ENCODE results near the gene RGS3. TPM values are rescaled to one million over a fixed set of nuclear protein-coding genes. Genes with fewer than 3 reads are reported as not detected.
"Not testable (repeated sequence)": the region's sequence is repeated elsewhere in the genome, so short reads cannot be mapped to it uniquely, and the experiment has no call there.

Gene RGS3
- total and polyA plus RNA-seq, 5 donors: 107 to 184 (median 163) TPM

GRCh38 chr9:113488490-113488889 is 25.0 kb downstream of the RGS3 start:
- Histone ChIP-seq H3K4me1 (ENCODE audit: control insufficient read depth, insufficient read depth, low read length) (peaks cover 22% of the 10 kb centered on the region), H3K27ac (ENCODE audit: low read length) (peak overlapping the region; percentile 95), H3K9me3 (ENCODE audit: control insufficient read depth, low read length) (no peaks in the 10 kb centered on the region), H3K4me3 (ENCODE audit: low read length) (no peak overlapping the region), H3K27me3 (ENCODE audit: control insufficient read depth, insufficient read depth) (no peaks in the 10 kb centered on the region)
- peak in 2 of 3 donors; percentile 59 to 63 for DNase-seq
- intact Hi-C loops (cut with DNase I): no loop called here
- ATAC-seq: peak; percentile 28 to 53
- WGBS: 67% methylated on average over 12 of the region's 12 CpGs

DNA sequence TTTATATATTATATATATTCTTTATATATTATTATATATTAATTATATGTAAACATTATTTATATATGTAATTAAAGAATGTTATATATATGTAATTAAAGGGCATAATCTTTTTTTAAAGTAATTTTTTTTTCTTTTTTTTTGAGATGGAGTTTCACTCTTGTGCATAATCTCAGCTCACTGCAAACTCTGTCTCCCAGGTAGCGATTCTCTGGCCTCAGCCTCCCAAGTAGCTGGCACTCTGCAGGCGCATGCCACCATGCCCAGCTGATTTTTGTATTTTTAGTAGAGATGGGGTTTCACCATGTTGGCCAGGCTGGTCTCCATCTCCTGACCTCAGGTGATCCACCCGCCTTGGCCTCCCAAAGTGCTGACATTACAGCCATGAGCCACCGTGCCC is 27.6 kb downstream of the RGS3 start:
- DNase-seq: not testable (repeated sequence)
- H3K4me1 ChIP-seq (ENCODE audit: control insufficient read depth, insufficient read depth, low read length): peaks cover 12% of the 10 kb centered on the region

DNA sequence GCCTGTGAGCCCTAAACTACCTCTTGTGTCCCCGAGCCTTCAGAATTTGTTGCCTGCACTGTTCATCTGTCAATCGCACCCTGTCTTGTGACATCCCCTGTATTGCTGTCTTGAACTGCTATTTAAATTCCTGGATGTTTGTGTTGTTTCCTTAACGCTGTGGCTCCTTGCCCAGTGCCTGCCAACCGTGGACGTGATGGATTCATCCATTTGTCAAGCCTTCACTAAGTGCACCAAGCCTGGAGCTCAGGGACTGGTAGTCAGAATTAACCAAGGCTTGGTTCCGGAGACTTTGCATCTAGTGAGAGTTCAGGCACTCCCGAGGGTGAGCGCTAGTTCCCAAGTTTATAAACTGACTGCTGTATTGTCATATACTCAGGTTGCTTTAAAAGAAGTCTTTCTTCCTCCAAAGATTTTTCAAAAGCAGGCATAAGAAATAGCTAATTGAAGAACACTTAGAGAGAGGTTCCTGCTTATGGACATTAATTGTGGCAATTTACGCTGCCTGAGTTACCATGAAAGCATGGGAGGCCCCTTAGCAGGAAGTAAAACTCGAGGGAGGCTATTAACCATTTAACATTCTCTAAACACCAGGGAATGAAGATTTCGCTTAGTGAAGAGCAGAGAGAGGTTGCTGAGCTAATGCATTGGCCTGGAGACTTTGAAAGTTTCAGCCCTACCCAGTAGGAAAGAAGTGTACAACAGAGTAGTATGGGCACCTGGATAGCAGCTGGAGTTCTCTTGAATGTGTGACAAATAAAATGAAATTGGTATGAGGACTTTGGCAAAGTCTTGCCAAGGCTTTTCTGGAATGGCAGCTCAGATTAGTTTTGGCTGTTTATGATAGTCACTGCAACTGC is 29.0 kb downstream of the RGS3 start:
- 31% methylated on average over 11 of the region's 11 CpGs for WGBS
- Histone ChIP-seq H3K4me3 (ENCODE audit: low read length) (no peak overlapping the region), H3K9me3 (ENCODE audit: control insufficient read depth, low read length) (no peaks in the 10 kb centered on the region), H3K4me1 (ENCODE audit: control insufficient read depth, insufficient read depth, low read length) (peaks cover 10% of the 10 kb centered on the region), H3K27ac (ENCODE audit: low read length) (peak overlapping the region; percentile 84), H3K27me3 (ENCODE audit: control insufficient read depth, insufficient read depth) (no peaks in the 10 kb centered on the region)
- ATAC-seq: peak; percentile 59 to 61
- intact Hi-C loops (cut with DNase I): no loop called here
- peak; percentile 54 to 77 (median 71) for DNase-seq

More for the DNA sequence above, 27.6 kb downstream of the RGS3 start:
- intact Hi-C loops (cut with DNase I); ATAC-seq; H3K27me3 ChIP-seq (ENCODE audit: control insufficient read depth, insufficient read depth); H3K9me3 ChIP-seq (ENCODE audit: control insufficient read depth, low read length); H3K4me3 ChIP-seq (ENCODE audit: low read length): not testable (repeated sequence)
- H3K27ac ChIP-seq (ENCODE audit: low read length): peak overlapping the region; percentile 30
- 85% methylated on average over 4 of the region's 4 CpGs for WGBS

DNA sequence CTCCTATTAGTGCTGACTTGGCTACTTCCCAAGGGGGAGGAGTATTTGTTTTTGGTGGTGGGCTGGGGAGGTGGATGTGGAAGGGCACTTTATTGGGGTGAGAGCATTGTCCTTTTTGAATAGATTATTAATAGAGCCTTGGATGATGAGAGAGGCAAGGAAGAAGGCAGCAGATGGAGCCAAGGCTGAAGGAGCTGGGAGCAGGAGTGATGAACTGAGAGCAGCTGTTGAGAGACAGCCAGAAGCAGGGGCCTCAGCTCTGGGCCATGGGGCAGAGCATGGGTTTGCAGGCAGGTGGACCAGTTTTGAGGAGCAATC is 29.6 kb downstream of the RGS3 start:
- DNase-seq: no peak
- Histone ChIP-seq H3K27me3 (ENCODE audit: control insufficient read depth, insufficient read depth) (no peaks in the 10 kb centered on the region), H3K4me1 (ENCODE audit: control insufficient read depth, insufficient read depth, low read length) (peaks cover 10% of the 10 kb centered on the region), H3K4me3 (ENCODE audit: low read length) (no peak overlapping the region), H3K9me3 (ENCODE audit: control insufficient read depth, low read length) (no peaks in the 10 kb centered on the region), H3K27ac (ENCODE audit: low read length) (peak overlapping the region; percentile 84)
- intact Hi-C loops (cut with DNase I): no loop called here
- ATAC-seq: peak in 1 of 2 donors; percentile 25

- H3K4me1 ChIP-seq (ENCODE audit: control insufficient read depth, insufficient read depth, low read length): peaks cover 6% of the 10 kb centered on the region
- WGBS: 92% methylated on average over 3 of the region's 3 CpGs
- no peak overlapping the region for H3K4me3 ChIP-seq (ENCODE audit: low read length)
- ATAC-seq (no peak), DNase-seq (no peak)
- no peaks in the 10 kb centered on the region for H3K9me3 ChIP-seq (ENCODE audit: control insufficient read depth, low read length)
- H3K27me3 ChIP-seq (ENCODE audit: control insufficient read depth, insufficient read depth): no peaks in the 10 kb centered on the region
- no peak overlapping the region for H3K27ac ChIP-seq (ENCODE audit: low read length)
- intact Hi-C loops (cut with DNase I): no loop called here
Measured at GRCh38 chr9:113495526-113495925, 32.0 kb downstream of the RGS3 start.

GRCh38 chr9:113497051-113497450 is 33.5 kb downstream of the RGS3 start:
- intact Hi-C loops (cut with DNase I): no loop called here
- no peaks in the 10 kb centered on the region for H3K27me3 ChIP-seq (ENCODE audit: control insufficient read depth, insufficient read depth)
- H3K27ac ChIP-seq (ENCODE audit: low read length): no peak overlapping the region
- WGBS: 97% methylated on average over 9 of the region's 9 CpGs
- H3K4me1 ChIP-seq (ENCODE audit: control insufficient read depth, insufficient read depth, low read length): peaks cover 6% of the 10 kb centered on the region
- ATAC-seq (no peak), DNase-seq (no peak)
- H3K9me3 ChIP-seq (ENCODE audit: control insufficient read depth, low read length): no peaks in the 10 kb centered on the region
- no peak overlapping the region for H3K4me3 ChIP-seq (ENCODE audit: low read length)

DNA sequence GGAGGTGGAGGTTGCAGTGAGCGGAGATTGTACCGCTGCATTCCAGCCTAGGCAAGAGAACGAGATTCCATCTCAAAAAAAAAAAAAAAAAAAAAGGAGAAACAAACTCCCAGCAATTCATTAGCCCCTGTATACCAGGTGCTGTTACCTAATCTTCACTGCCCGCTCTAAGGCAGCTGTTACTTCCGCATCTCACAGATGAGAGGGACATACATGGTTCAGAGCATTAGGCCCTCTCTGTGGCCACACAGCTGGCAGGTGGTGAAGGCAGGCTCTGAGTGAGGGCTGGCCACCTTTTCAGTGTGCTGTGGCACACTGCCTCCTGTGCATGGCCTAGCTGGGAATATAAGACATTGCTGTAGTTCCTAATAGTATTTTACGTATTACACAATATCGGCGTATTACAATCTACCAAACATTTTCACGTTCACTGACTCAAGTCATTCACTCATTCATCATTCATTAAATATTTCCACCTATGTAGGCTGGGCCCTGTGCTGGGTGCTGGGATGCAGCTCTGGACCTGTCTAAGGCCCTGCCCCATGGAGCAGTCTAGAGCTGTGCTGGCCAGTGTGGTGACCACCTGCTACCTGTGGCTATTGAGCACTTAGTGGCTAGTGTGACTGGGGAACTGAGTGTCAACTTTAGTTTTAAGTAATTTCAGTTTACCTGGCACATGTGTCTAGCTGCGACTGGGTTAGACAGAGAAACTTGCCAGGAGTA is 35.8 kb downstream of the RGS3 start:
- ATAC-seq (no peak), DNase-seq (no peak)
- intact Hi-C loops (cut with DNase I): no loop called here
- H3K9me3 ChIP-seq (ENCODE audit: control insufficient read depth, low read length): no peaks in the 10 kb centered on the region
- no peak overlapping the region for H3K4me3 ChIP-seq (ENCODE audit: low read length)
- no peaks in the 10 kb centered on the region for H3K27me3 ChIP-seq (ENCODE audit: control insufficient read depth, insufficient read depth)
- H3K27ac ChIP-seq (ENCODE audit: low read length): peak overlapping the region; percentile 56
- H3K4me1 ChIP-seq (ENCODE audit: control insufficient read depth, insufficient read depth, low read length): peaks cover 17% of the 10 kb centered on the region
- WGBS: 94% methylated on average over 10 of the region's 10 CpGs

DNA sequence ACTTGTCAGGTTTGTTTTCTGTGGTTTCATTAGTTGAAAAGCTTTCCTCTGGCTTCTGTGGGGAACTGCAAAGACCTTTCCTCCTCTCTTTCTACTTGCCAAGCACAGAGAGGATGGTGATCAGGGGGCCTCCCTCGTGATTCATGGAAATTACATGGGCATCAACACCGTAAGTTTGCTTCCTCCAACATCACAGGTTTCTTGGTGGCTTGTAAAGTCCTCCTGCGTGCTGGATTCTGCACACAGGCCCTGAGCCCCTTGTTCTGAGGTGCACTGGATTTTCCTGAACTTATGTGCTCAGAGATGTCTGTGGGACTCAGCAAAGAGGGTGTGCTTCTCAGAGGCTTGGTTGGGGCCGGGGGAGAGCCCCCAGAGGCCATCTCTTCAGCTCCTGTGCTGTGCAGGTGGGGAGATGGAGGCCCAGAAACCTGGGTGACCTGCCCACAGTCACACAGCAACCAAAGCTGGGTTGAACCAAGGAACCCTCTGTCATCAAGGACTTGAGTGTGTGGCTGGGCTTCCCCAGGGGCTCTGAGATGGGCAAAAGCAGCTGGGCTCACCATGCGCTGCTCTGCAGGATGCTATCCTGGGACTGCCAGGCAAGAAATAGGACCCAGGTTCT is 36.5 kb downstream of the RGS3 start:
- intact Hi-C loops (cut with DNase I): loop anchor here in 3 of 4 donors (10.0 kb wide), 1 partner anchor 45 kb away; no protein-coding TSS in a partner anchor
- Histone ChIP-seq H3K27me3 (ENCODE audit: control insufficient read depth, insufficient read depth) (no peaks in the 10 kb centered on the region), H3K9me3 (ENCODE audit: control insufficient read depth, low read length) (no peaks in the 10 kb centered on the region), H3K4me3 (ENCODE audit: low read length) (no peak overlapping the region), H3K4me1 (ENCODE audit: control insufficient read depth, insufficient read depth, low read length) (peaks cover 23% of the 10 kb centered on the region), H3K27ac (ENCODE audit: low read length) (peak overlapping the region; percentile 29)
- 77% methylated on average over 5 of the region's 5 CpGs for WGBS
- ATAC-seq (no peak), DNase-seq (no peak)

- no peaks in the 10 kb centered on the region for H3K9me3 ChIP-seq (ENCODE audit: control insufficient read depth, low read length)
- DNase-seq (peak; percentile 68 to 84 (median 78)), ATAC-seq (peak; percentile 71 to 83)
- peak overlapping the region; percentile 59 for H3K4me3 ChIP-seq (ENCODE audit: low read length)
- H3K27me3 ChIP-seq (ENCODE audit: control insufficient read depth, insufficient read depth): no peaks in the 10 kb centered on the region
- 54% methylated on average over 20 of the region's 20 CpGs for WGBS
- intact Hi-C loops (cut with DNase I): loop anchor here in 3 of 4 donors (10.0 kb wide), 1 partner anchor 46 kb away; no protein-coding TSS in a partner anchor
- H3K4me1 ChIP-seq (ENCODE audit: control insufficient read depth, insufficient read depth, low read length): peaks cover 28% of the 10 kb centered on the region
- peak overlapping the region; percentile 92 for H3K27ac ChIP-seq (ENCODE audit: low read length)
Measured at GRCh38 chr9:113501129-113501686, 37.7 kb downstream of the RGS3 start.

GRCh38 chr9:113501852-113502251 is 38.3 kb downstream of the RGS3 start:
- intact Hi-C loops (cut with DNase I): loop anchor here in 3 of 4 donors (10.0 kb wide), 1 partner anchor 47 kb away; no protein-coding TSS in a partner anchor
- WGBS: 61% methylated on average over 5 of the region's 5 CpGs
- H3K4me3 ChIP-seq (ENCODE audit: low read length): peak overlapping the region; percentile 59
- no peaks in the 10 kb centered on the region for H3K9me3 ChIP-seq (ENCODE audit: control insufficient read depth, low read length)
- ATAC-seq (no peak), DNase-seq (no peak)
- H3K27ac ChIP-seq (ENCODE audit: low read length): peak overlapping the region; percentile 92
- H3K4me1 ChIP-seq (ENCODE audit: control insufficient read depth, insufficient read depth, low read length): peaks cover 28% of the 10 kb centered on the region
- H3K27me3 ChIP-seq (ENCODE audit: control insufficient read depth, insufficient read depth): no peaks in the 10 kb centered on the region
